AG04449 (cell line): Measurements from ENCODE around the gene STARD5.

Source experiments
- CTCF ChIA-PET: fragments of 350-600 bp; formaldehyde crosslinking; extraction: SDS; loops from one replicate; lab custom pipeline; 2021; ENCODE audit warnings: antibody characterized with exemption; lab: Yijun Ruan, JAX
- POLR2A ChIA-PET: fragments of 400-600, 350-600 bp; formaldehyde crosslinking; extraction: SDS; loops from one replicate; lab custom pipeline; 2020; ENCODE audit warnings: antibody characterized with exemption, inconsistent platforms; lab: Yijun Ruan, JAX
- DNase-seq: peaks from one replicate; pipeline ENCODE4 v3.0.0-alpha.2; 2010; ENCODE audit warnings: low read depth, low spot score
- H3K4me3 ChIP-seq: 2 replicates; pipeline ENCODE4 v1.5.1; 2011; ENCODE audit warnings: low read depth, mild to moderate bottlenecking, control low read depth, low read length
- TF ChIP-seq, protein P1 (sequence below): IDR thresholded peaks from one replicate; pipeline ENCODE4 v1.5.1; 2011; ENCODE audit warnings: mild to moderate bottlenecking, moderate library complexity, low read length, control low read depth, inconsistent platforms; ENCODE audit not compliant: insufficient read depth; ENCODE audit errors: missing control alignments

Gene STARD5

DNA sequence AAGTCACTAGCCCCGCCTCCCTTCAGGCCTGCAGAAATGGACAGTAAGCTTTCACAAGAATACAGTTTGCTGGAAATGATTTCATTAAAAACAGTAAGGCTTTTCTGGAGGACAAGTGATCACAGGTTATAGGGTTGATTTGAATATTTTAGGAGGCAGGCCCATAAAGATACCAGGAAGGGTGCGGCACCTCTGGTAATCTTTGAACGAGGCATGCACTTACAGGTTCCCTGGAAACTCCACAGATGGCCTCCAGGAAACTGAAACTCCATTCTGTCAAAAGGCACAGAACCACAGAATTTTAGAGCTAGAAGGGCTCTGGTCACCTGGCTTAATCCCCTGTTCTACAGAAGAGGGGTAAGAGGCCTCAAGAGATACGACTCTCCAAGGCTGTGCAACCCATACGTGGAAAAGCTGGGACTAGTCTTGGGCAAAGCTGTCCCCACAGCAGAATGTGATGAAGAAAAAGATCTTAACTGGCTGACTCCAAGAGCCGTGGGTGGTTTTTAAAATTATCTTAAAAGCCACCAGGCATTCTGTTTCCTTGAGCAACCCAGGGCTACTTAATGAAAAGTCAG lies 1.2 kb downstream of the STARD5 start:
- no peak for DNase-seq
- CTCF ChIA-PET = interaction anchor here (1.1 to 2.5 kb wide), 3 partner anchors 14 to 57 kb away, joined by 3 to 14 read pairs (median 4); no protein-coding TSS in a partner anchor
- TF ChIP-seq, protein P1, sequence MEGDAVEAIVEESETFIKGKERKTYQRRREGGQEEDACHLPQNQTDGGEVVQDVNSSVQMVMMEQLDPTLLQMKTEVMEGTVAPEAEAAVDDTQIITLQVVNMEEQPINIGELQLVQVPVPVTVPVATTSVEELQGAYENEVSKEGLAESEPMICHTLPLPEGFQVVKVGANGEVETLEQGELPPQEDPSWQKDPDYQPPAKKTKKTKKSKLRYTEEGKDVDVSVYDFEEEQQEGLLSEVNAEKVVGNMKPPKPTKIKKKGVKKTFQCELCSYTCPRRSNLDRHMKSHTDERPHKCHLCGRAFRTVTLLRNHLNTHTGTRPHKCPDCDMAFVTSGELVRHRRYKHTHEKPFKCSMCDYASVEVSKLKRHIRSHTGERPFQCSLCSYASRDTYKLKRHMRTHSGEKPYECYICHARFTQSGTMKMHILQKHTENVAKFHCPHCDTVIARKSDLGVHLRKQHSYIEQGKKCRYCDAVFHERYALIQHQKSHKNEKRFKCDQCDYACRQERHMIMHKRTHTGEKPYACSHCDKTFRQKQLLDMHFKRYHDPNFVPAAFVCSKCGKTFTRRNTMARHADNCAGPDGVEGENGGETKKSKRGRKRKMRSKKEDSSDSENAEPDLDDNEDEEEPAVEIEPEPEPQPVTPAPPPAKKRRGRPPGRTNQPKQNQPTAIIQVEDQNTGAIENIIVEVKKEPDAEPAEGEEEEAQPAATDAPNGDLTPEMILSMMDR = no peak
- H3K4me3 ChIP-seq = peak overlapping the region; percentile 92
- POLR2A ChIA-PET = no interaction called here

DNA sequence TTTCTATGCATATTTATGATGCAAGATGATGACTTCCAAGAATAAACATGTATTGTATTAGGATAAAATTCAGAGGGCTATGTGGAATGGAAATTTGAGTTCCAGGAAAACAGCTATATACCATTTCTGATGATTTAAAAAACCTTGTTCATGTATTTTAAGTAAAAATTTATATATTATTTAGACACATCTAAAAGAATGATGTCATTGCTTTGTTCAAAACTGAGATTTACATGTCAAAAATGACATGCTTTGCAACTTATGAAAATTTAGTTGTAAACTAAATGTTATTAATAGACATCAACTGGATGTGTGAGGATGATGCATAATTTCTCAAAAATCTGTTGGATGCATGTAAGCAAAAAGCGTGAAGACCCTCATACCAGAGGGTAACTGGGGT lies 2.3 kb downstream of the STARD5 start:
- no peak for DNase-seq
- ChIA-PET POLR2A (no interaction called here), CTCF (interaction anchor here (1.1 to 1.5 kb wide), 3 partner anchors 10 to 55 kb away, joined by 4 to 6 read pairs (median 5); no protein-coding TSS in a partner anchor)
- no peak overlapping the region for H3K4me3 ChIP-seq
- TF ChIP-seq, protein P1 = no peak

DNA sequence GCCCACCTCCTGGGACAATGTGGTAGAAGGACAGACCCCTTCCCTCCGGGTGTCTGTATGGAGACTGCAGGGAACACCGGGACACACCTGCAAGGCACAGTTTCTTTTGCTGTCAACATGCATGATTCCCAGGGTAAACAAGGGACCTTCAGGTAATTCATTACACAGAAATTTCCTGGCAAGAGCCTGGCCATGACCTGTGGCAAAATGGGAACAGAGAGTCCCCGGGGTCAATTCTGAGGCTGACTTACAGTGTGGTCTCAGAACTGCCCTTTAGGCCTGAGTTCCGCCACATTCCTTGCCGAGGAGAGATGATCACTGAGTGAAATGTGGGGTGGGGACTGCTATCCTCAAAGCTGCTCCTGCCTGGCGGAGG lies 6.3 kb downstream of the STARD5 start:
- no peak overlapping the region for H3K4me3 ChIP-seq
- DNase-seq = no peak
- CTCF ChIA-PET = no interaction called here
- TF ChIP-seq, protein P1 = no peak
- POLR2A ChIA-PET = no interaction called here

DNA sequence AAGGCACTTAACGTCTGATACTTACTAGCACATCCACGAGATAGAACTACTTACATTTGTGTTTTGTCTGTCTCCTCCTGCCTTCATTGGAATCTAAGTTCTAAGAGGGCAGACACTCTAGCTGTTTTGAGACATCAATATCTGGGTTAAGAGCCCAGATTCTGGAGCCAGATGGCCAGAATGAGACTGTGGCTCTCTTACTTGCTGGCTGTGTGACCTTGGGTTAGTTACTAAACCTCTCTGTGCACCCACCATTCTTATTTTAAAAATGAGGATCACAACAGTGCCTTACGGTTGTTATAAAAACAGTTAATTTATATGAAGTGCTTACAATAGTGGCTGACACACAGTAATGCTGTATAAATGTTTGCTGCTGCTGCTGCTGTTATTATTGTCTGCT lies 7.7 kb downstream of the STARD5 start:
- POLR2A ChIA-PET = no interaction called here
- DNase-seq = no peak
- CTCF ChIA-PET = no interaction called here
- TF ChIP-seq, protein P1 = no peak
- H3K4me3 ChIP-seq = no peak overlapping the region

DNA sequence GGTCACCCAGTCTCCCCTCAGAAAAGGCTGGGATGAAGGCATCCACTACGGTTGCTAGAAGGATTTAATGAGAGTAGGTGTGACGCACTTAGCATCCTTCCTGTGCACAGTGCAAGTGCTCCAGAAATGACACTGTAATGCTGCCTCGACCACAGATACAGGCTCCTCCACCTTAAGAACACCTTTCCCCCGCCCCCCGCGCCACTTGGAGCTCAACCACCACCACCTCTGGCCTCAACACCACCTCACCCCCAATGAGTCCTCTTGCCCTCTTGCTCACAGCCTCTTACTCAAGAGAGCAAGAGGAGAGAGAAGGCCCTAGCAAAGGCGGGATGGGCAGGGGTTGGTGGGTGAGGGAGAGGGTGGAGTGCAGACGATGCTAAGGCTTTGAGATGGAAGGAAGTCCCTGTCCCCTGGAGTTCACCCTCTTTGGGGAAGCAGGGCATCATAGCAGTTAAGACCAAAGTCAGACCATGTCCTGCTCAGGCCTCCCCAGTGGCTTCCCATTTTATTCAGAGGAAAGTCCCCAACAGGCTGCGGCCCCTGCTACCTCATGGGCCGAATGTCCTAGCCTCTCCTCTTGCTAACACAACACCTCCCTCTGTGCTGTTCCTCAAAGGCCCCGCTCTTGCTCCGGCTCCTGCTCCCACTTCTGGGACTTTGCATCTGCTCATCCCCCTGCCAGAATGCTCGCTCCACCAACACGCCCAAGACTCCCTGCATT lies 8.3 kb downstream of the STARD5 start:
- DNase-seq = no peak
- POLR2A ChIA-PET = no interaction called here
- CTCF ChIA-PET = no interaction called here
- no peak overlapping the region for H3K4me3 ChIP-seq
- TF ChIP-seq, protein P1 = no peak

DNA sequence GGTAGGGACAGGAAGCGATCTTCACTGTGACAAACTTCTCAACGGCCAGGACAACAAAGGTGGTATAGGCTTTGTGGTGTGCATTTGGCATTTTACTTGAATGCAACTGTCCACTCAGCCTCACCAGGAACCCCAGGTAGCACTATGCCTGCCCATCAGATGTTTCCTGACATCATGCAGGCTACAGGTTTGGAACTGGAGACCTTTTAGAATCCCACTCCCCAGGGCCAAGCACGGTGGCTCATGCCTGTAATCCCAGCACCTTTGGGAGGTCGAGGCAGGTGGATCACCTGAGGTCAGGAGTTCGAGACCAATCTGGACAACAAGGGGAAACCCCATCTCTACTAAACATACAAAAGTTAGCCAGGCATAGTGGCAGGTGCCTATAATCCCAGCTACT lies 9.6 kb downstream of the STARD5 start:
- ChIA-PET CTCF (no interaction called here), POLR2A (no interaction called here)
- TF ChIP-seq, protein P1 = no peak
- no peak overlapping the region for H3K4me3 ChIP-seq
- no peak for DNase-seq
